SK-N-SH (cell line): ENCODE data around the gene EXOC3L1. TPM values are rescaled to one million over a fixed set of nuclear protein-coding genes. Genes with fewer than 3 reads are reported as not detected.

Source experiments
- CTCF ChIA-PET: fragments of 300-600, 350-600 bp; formaldehyde crosslinking; extraction: SDS; loops from one replicate; lab custom pipeline; 2021; lab: Yijun Ruan, JAX
- POLR2A ChIA-PET: fragments of 350-600 bp; sonication (Branson Sonifier 250); formaldehyde crosslinking; extraction: SDS; loops from one replicate; lab custom pipeline; 2020; ENCODE audit warnings: antibody characterized with exemption, inconsistent platforms; lab: Yijun Ruan, JAX
- DNase-seq: peaks from one replicate; pipeline ENCODE4 v3.0.0; 2012
- H2AFZ ChIP-seq: fragments of 200-600 bp; sonication (generic); 2 replicates; pipeline ENCODE4 v1.8.1; 2016; ENCODE audit warnings: antibody characterized with exemption, mild to moderate bottlenecking, low read depth
- H3F3A ChIP-seq: fragments of 200-600 bp; sonication (generic); replicated peaks from 2 replicates; pipeline ENCODE3; 2016; ENCODE audit warnings: antibody characterized with exemption, mild to moderate bottlenecking; ENCODE audit not compliant: insufficient read depth
- H3K27ac ChIP-seq, 2 experiments: fragments of 200-500 bp in 1 of 2; fragments of 200-600 bp in 1 of 2; sonication (Bioruptor generic) in 1 of 2; sonication (generic), shearing (Covaris generic) in 1 of 2; 2 replicates each; pipeline versions ENCODE4 v1.5.1 to v1.6.1; 2014 to 2016; ENCODE audit warnings: low read depth in 2 of 2, inconsistent platforms in 1 of 2, low read length in 1 of 2, mild to moderate bottlenecking in 1 of 2, mixed read lengths in 1 of 2
- H3K27me3 ChIP-seq: fragments of 200-600 bp; sonication (generic), shearing (Covaris generic); 2 replicates; pipeline ENCODE4 v1.6.1; 2016; ENCODE audit warnings: mixed run types; ENCODE audit not compliant: insufficient read depth
- H3K36me3 ChIP-seq, 2 experiments: fragments of 200-500 bp in 1 of 2; fragments of 200-600 bp in 1 of 2; sonication (Bioruptor generic) in 1 of 2; sonication (generic) in 1 of 2; replicated peaks in 1 of 2; 2 replicates each; pipeline versions ENCODE3 to v1.5.1; 2014 to 2016; ENCODE audit warnings: low read length in 1 of 2, mild to moderate bottlenecking in 1 of 2; ENCODE audit not compliant: insufficient read depth in 2 of 2, control insufficient read depth in 1 of 2
- H3K4me1 ChIP-seq, 2 experiments: fragments of 200-500 bp in 1 of 2; fragments of 200-600 bp in 1 of 2; sonication (Bioruptor generic) in 1 of 2; sonication (generic), shearing (Covaris generic) in 1 of 2; 2 replicates each; pipeline versions ENCODE4 v1.5.1 to v1.6.1; 2014 to 2016; ENCODE audit warnings: low read depth in 1 of 2, low read length in 1 of 2, mixed run types in 1 of 2; ENCODE audit not compliant: insufficient read depth in 2 of 2, control insufficient read depth in 1 of 2
- H3K4me2 ChIP-seq: fragments of 200-600 bp; sonication (generic), shearing (Covaris generic); 2 replicates; pipeline ENCODE4 v1.6.1; 2017; ENCODE audit warnings: mixed run types
- H3K4me3 ChIP-seq, 2 experiments: fragments of 200-500 bp in 1 of 2; fragments of 200-600 bp in 1 of 2; sonication (Bioruptor generic) in 1 of 2; sonication (generic), shearing (Covaris generic) in 1 of 2; 2 replicates each; pipeline versions ENCODE4 v1.5.1 to v1.8.1; 2014 to 2016; ENCODE audit warnings: low read depth in 2 of 2, inconsistent platforms in 1 of 2, low read length in 1 of 2, mild to moderate bottlenecking in 1 of 2, mixed read lengths in 1 of 2, moderate library complexity in 1 of 2
- H3K79me2 ChIP-seq: fragments of 200-600 bp; sonication (generic); 2 replicates; pipeline ENCODE4 v1.8.1; 2017; ENCODE audit warnings: mild to moderate bottlenecking; ENCODE audit not compliant: insufficient read depth
- H3K9ac ChIP-seq: fragments of 200-600 bp; sonication (generic); 2 replicates; pipeline ENCODE4 v1.6.1; 2017; ENCODE audit warnings: mixed run types
- H3K9me2 ChIP-seq: fragments of 200-600 bp; sonication (generic); 2 replicates; pipeline ENCODE4 v1.6.1; 2017; ENCODE audit warnings: mixed run types
- H3K9me3 ChIP-seq: fragments of 200-600 bp; sonication (generic); 2 replicates; pipeline ENCODE4 v1.6.1; 2017; ENCODE audit warnings: mixed run types, mild to moderate bottlenecking, moderate library complexity
- H4K20me1 ChIP-seq: fragments of 200-600 bp; sonication (generic); 2 replicates; pipeline ENCODE4 v1.6.1; 2017; ENCODE audit warnings: mild to moderate bottlenecking, mixed run types; ENCODE audit not compliant: insufficient read depth
- CHD2 ChIP-seq: fragments of 150-350 bp; IDR thresholded peaks from 2 replicates; pipeline ENCODE4 v1.6.1; 2018; ENCODE audit warnings: low read length; ENCODE audit not compliant: partially characterized antibody
- ELF1 ChIP-seq: IDR thresholded peaks from 2 replicates; pipeline ENCODE4 v1.4.0; 2012
- EP300 ChIP-seq, 2 experiments: IDR thresholded peaks; 2 replicates each; pipeline versions ENCODE4 v1.4.0 to v1.6.1; 2012; ENCODE audit warnings: borderline replicate concordance in 1 of 2, low read depth in 1 of 2, low read length in 1 of 2
- FOSL2 ChIP-seq: IDR thresholded peaks from 2 replicates; pipeline ENCODE4 v1.4.0; 2012; ENCODE audit warnings: low read depth, mild to moderate bottlenecking, moderate library complexity, borderline replicate concordance
- FOXM1 ChIP-seq: IDR thresholded peaks from 2 replicates; pipeline ENCODE4 v1.4.0; 2012; ENCODE audit warnings: low read depth, mild to moderate bottlenecking
- GABPA ChIP-seq: IDR thresholded peaks from 2 replicates; pipeline ENCODE4 v1.4.0; 2012; ENCODE audit warnings: low read depth, mild to moderate bottlenecking
- IRF3 ChIP-seq: fragments of 150-350 bp; IDR thresholded peaks from 2 replicates; pipeline ENCODE4 v1.6.1; 2016; ENCODE audit warnings: mild to moderate bottlenecking, low read depth, low read length
- JUND ChIP-seq: IDR thresholded peaks from 2 replicates; pipeline ENCODE4 v1.4.0; 2012
- MAX ChIP-seq: IDR thresholded peaks from 2 replicates; pipeline ENCODE4 v1.4.0; 2012; ENCODE audit warnings: low read depth
- MXI1 ChIP-seq: IDR thresholded peaks from 2 replicates; pipeline ENCODE4 v1.6.1; 2012; ENCODE audit warnings: mild to moderate bottlenecking, low read depth, low read length, improper control_type of control experiment
- NRF1 ChIP-seq: IDR thresholded peaks from 2 replicates; pipeline ENCODE4 v1.6.1; 2012; ENCODE audit warnings: low read depth, mild to moderate bottlenecking, low read length
- PBX3 ChIP-seq: IDR thresholded peaks from 2 replicates; pipeline ENCODE4; 2012
- RCOR1 ChIP-seq: fragments of 150-350 bp; IDR thresholded peaks from 2 replicates; pipeline ENCODE4 v1.6.1; 2017; ENCODE audit warnings: antibody characterized with exemption, low read length
- RFX5 ChIP-seq: IDR thresholded peaks from 2 replicates; pipeline ENCODE4 v1.6.1; 2012; ENCODE audit warnings: mild to moderate bottlenecking, improper control_type of control experiment, low read length
- SIN3A ChIP-seq: IDR thresholded peaks from 2 replicates; pipeline ENCODE4 v1.6.1; 2012; ENCODE audit warnings: low read depth, mild to moderate bottlenecking, low read length, moderate library complexity, borderline replicate concordance
- SMC3 ChIP-seq: IDR thresholded peaks from 2 replicates; pipeline ENCODE4 v1.6.1; 2012; ENCODE audit warnings: low read depth, low read length, improper control_type of control experiment
- TAF1 ChIP-seq: IDR thresholded peaks from 2 replicates; pipeline ENCODE4 v1.6.1; 2012; ENCODE audit warnings: low read depth, mild to moderate bottlenecking, low read length, moderate library complexity, borderline replicate concordance
- TCF12 ChIP-seq: IDR thresholded peaks from 2 replicates; pipeline ENCODE4 v1.4.0; 2012
- USF1 ChIP-seq: IDR thresholded peaks from 2 replicates; pipeline ENCODE4 v1.4.0; 2012; ENCODE audit warnings: low read depth, borderline replicate concordance
- YY1 ChIP-seq: IDR thresholded peaks from 2 replicates; pipeline ENCODE4 v1.4.0; 2012; ENCODE audit warnings: low read depth, mild to moderate bottlenecking
- whole genome bisulfite sequencing: methylation state at CpG from one replicate; pipeline ENCODE4 v1.1.6; 2017; ENCODE audit warnings: low lambda C conversion rate; 5-methylcytosine and 5-hydroxymethylcytosine counted together
- polyA plus RNA-seq, 3 experiments: library from polyadenylated mRNA; depleted of rRNA; stranded (reverse); fragments of >200 nt; gene quantifications; 2 replicates each; pipeline ENCODE4 v1.2.3, GENCODE V29; 2012

Gene EXOC3L1
- polyA plus RNA-seq, 1 of the 3 experiments (the other 2 are of a cell fraction) = 0.46 TPM

- TF ChIP-seq EP300 (IDR thresholded peaks at IDR 0.05; ENCODE audit: borderline replicate concordance in 1 of 2, low read depth in 1 of 2, low read length in 1 of 2) (no peak), CHD2 (no peak), JUND (no peak), FOXM1 (no peak), SMC3 (no peak), PBX3 (no peak), MAX (no peak)
- TF ChIP-seq, all 33 proteins: peak for 0
Measured at GRCh38 chr16:67211674-67212073, 21.7 kb upstream of the EXOC3L1 start (continued).

- Histone ChIP-seq H3K79me2 (no peaks in the 10 kb centered on the region), H2AFZ (no peak overlapping the region), H3K9ac (no peak overlapping the region), H4K20me1 (no peaks in the 10 kb centered on the region), H3K4me3 (no peak overlapping the region), H3K9me2 (no peaks in the 10 kb centered on the region), H3K27ac (no peak overlapping the region), H3K9me3 (no peaks in the 10 kb centered on the region), H3F3A (peaks cover 4% of the 10 kb centered on the region), H3K4me2 (no peak overlapping the region), H3K4me1 (peaks cover 8 to 11% of the 10 kb centered on the region in 2 experiments; a peak in 2 of 4 replicates), H3K36me3 (no peaks in the 10 kb centered on the region), H3K27me3 (no peaks in the 10 kb centered on the region)
- DNase-seq = no peak
- no peak for TF ChIP-seq TAF1
- TF ChIP-seq TCF12 = no peak
- TF ChIP-seq IRF3 = no peak
- WGBS = 90% methylated on average over 8 of the region's 25 CpGs
- ChIA-PET POLR2A (interaction anchor here (1.0 to 4.0 kb wide), 4 partner anchors 8 to 18 kb away, joined by 3 to 21 read pairs (median 6); partner anchors contain the start of genes E2F4 and TMEM208), CTCF (interaction anchor here (1.1 to 1.5 kb wide), 3 partner anchors 12 to 17 kb away, joined by 3 to 8 read pairs (median 3); partner anchors contain the start of gene ELMO3)
Measured at GRCh38 chr16:67210069-67210937, 20.4 kb upstream of the EXOC3L1 start.

GRCh38 chr16:67209565-67209964, 19.6 kb upstream of the EXOC3L1 start:
- WGBS = 96% methylated on average over 8 of the region's 8 CpGs
- Histone ChIP-seq H3K4me1 (peaks cover 8 to 11% of the 10 kb centered on the region in 2 experiments; a peak in 2 of 4 replicates), H3K9me2 (no peaks in the 10 kb centered on the region), H3F3A (peaks cover 4% of the 10 kb centered on the region), H4K20me1 (no peaks in the 10 kb centered on the region), H3K9ac (no peak overlapping the region), H2AFZ (no peak overlapping the region), H3K27ac (no peak overlapping the region), H3K79me2 (no peaks in the 10 kb centered on the region), H3K4me2 (no peak overlapping the region), H3K36me3 (no peaks in the 10 kb centered on the region), H3K27me3 (no peaks in the 10 kb centered on the region), H3K9me3 (no peaks in the 10 kb centered on the region), H3K4me3 (no peak overlapping the region)
- no peak for DNase-seq
- TF ChIP-seq MAX (no peak), TCF12 (no peak), NRF1 (no peak), RFX5 (no peak), SMC3 (no peak), FOSL2 (no peak), SIN3A (no peak), GABPA (no peak), RCOR1 (no peak), USF1 (no peak), PBX3 (no peak), YY1 (no peak), MXI1 (no peak), ELF1 (no peak)
- CTCF ChIA-PET = interaction anchor here (1.1 to 1.5 kb wide), 3 partner anchors 11 to 16 kb away, joined by 3 to 8 read pairs (median 3); partner anchors contain the start of gene ELMO3
- POLR2A ChIA-PET = interaction anchor here (1.5 to 4.0 kb wide), 3 partner anchors 8 to 17 kb away, joined by 4 to 21 read pairs (median 8); partner anchors contain the start of gene TMEM208
